HCT116 (cell line): Measurements from ENCODE around the gene TMEM100. TPM values are rescaled to one million over a fixed set of nuclear protein-coding genes. Genes with fewer than 3 reads are reported as not detected.

Experiments
- ATAC-seq: fragments of 200-7000 bp; cut with Tn5 transposase; 2 replicates; pipeline ENCODE4 v1.9.1; 2020; ENCODE audit warnings: mild to moderate bottlenecking, moderate library complexity
- BruUV-seq: library from RNA; stranded (reverse); fragments of 400-500 nt; replicated peaks from 2 replicates; lab custom pipeline; 2021; lab: Mats Ljungman, UMichigan
- CTCF ChIA-PET: fragments of 300-600 bp; sonication (Branson Sonifier 250); formaldehyde crosslinking; loops from one replicate; lab custom pipeline; 2021; ENCODE audit warnings: antibody characterized with exemption; lab: Charles Lee
- POLR2A ChIA-PET: fragments of 300-600, 350-600 bp; sonication (Branson Sonifier 250); formaldehyde crosslinking; loops from one replicate; lab custom pipeline; 2021; ENCODE audit warnings: antibody characterized with exemption; lab: Charles Lee
- RAD21 ChIA-PET, 2 experiments: fragments of 300-600 bp; sonication (Branson Sonifier 250); formaldehyde crosslinking; loops; one replicate each; lab custom pipeline; 2023; ENCODE audit warnings: low total read pairs in 2 of 2; ENCODE audit not compliant: uncharacterized antibody in 2 of 2, unreplicated experiment in 2 of 2, low non-redundant PET in 1 of 2; lab: Charles Lee
- DNase-seq: peaks from one replicate; pipeline ENCODE4 v3.0.0-alpha.2; 2010; ENCODE audit warnings: low read depth, low spot score
- H2AFZ ChIP-seq: fragments of 200-600 bp; shearing (Covaris generic), sonication (generic); 2 replicates; pipeline ENCODE4 v1.6.1; 2017; ENCODE audit warnings: low read depth, mixed run types, mixed read lengths, antibody characterized with exemption, low read length; ENCODE audit not compliant: poor library complexity, severe bottlenecking
- H3K27ac ChIP-seq: 2 replicates; pipeline ENCODE4 v1.5.1; 2012; ENCODE audit warnings: low read depth, low read length
- H3K27me3 ChIP-seq: fragments of 200-600 bp; sonication (generic); 2 replicates; pipeline ENCODE4 v1.6.1; 2016; ENCODE audit warnings: mixed run types, low read length, mixed read lengths; ENCODE audit not compliant: insufficient read depth
- H3K36me3 ChIP-seq, 2 experiments: fragments of 200-500 bp in 1 of 2; fragments of 200-600 bp in 1 of 2; sonication (Bioruptor generic) in 1 of 2; sonication (generic) in 1 of 2; 2 replicates each; pipeline versions ENCODE4 v1.5.1 to v1.6.1; 2014 to 2016; ENCODE audit warnings: low read length in 2 of 2, inconsistent platforms in 1 of 2, mixed read lengths in 1 of 2, mixed run types in 1 of 2; ENCODE audit not compliant: insufficient read depth in 2 of 2, control insufficient read depth in 1 of 2
- H3K4me1 ChIP-seq, 2 experiments: fragments of 200-600 bp in 1 of 2; sonication (generic) in 1 of 2; 2 replicates each; pipeline versions ENCODE4 v1.5.1 to v1.6.1; 2012 to 2017; ENCODE audit warnings: low read length in 2 of 2, inconsistent platforms in 1 of 2, mild to moderate bottlenecking in 1 of 2, mixed read lengths in 1 of 2, mixed run types in 1 of 2, moderate library complexity in 1 of 2; ENCODE audit not compliant: insufficient read depth in 2 of 2, control insufficient read depth in 1 of 2
- H3K4me2 ChIP-seq: fragments of 200-600 bp; sonication (generic); 2 replicates; pipeline ENCODE4 v1.6.1; 2017; ENCODE audit warnings: mixed run types, low read length, mixed read lengths
- H3K4me3 ChIP-seq, 2 experiments: fragments of 200-600 bp in 1 of 2; sonication (generic) in 1 of 2; replicated peaks in 1 of 2; 2 replicates each; pipeline ENCODE4 v1.5.1; 2011 to 2016; ENCODE audit warnings: low read length in 2 of 2, control low read depth in 1 of 2, low read depth in 1 of 2, mild to moderate bottlenecking in 1 of 2, mixed read lengths in 1 of 2, mixed run types in 1 of 2
- H3K79me2 ChIP-seq: fragments of 200-600 bp; sonication (generic); 2 replicates; pipeline ENCODE4 v1.6.1; 2017; ENCODE audit warnings: mild to moderate bottlenecking, mixed run types, low read length, moderate library complexity, mixed read lengths; ENCODE audit not compliant: insufficient read depth
- H3K9ac ChIP-seq: fragments of 200-600 bp; sonication (generic); 2 replicates; pipeline ENCODE4 v1.6.1; 2016; ENCODE audit warnings: low read length, mixed read lengths
- H3K9me2 ChIP-seq: fragments of 200-600 bp; sonication (generic), shearing (Covaris generic); 2 replicates; pipeline ENCODE4 v1.6.1; 2017; ENCODE audit warnings: mixed run types, mild to moderate bottlenecking, moderate library complexity; ENCODE audit not compliant: insufficient read depth
- H3K9me3 ChIP-seq, 2 experiments: fragments of 200-500 bp in 1 of 2; fragments of 200-600 bp in 1 of 2; sonication (Bioruptor generic) in 1 of 2; sonication (generic) in 1 of 2; 2 replicates each; pipeline ENCODE4 v1.6.1; 2014 to 2017; ENCODE audit warnings: low read length in 2 of 2, mixed read lengths in 2 of 2, inconsistent platforms in 1 of 2, low read depth in 1 of 2, mild to moderate bottlenecking in 1 of 2, mixed run types in 1 of 2, moderate library complexity in 1 of 2; ENCODE audit not compliant: control insufficient read depth in 1 of 2, insufficient read depth in 1 of 2
- H4K20me1 ChIP-seq: fragments of 200-600 bp; sonication (generic), shearing (Covaris generic); 2 replicates; pipeline ENCODE4 v1.6.1; 2017; ENCODE audit warnings: mixed run types, mild to moderate bottlenecking, moderate library complexity; ENCODE audit not compliant: insufficient read depth
- CBX3 ChIP-seq: IDR thresholded peaks from 2 replicates; pipeline ENCODE4 v1.6.1; 2012; ENCODE audit warnings: low read depth
- POLR2AphosphoS5 ChIP-seq: IDR thresholded peaks from 2 replicates; pipeline ENCODE4 v1.6.1; 2011; ENCODE audit warnings: mild to moderate bottlenecking, low read depth, low read length, moderate library complexity
- SIN3A ChIP-seq: IDR thresholded peaks from 2 replicates; pipeline ENCODE4 v1.6.1; 2012; ENCODE audit warnings: low read depth
- SP1 ChIP-seq: IDR thresholded peaks from 2 replicates; pipeline ENCODE4 v1.6.1; 2012; ENCODE audit warnings: low read depth
- SRF ChIP-seq: IDR thresholded peaks from 2 replicates; pipeline ENCODE4 v1.6.1; 2012; ENCODE audit warnings: low read depth
- YY1 ChIP-seq: IDR thresholded peaks from 2 replicates; pipeline ENCODE4 v1.6.1; 2011; ENCODE audit warnings: low read length, low read depth, moderate library complexity, mild to moderate bottlenecking; ENCODE audit not compliant: insufficient replicate concordance; ENCODE audit errors: extremely low read depth
- intact Hi-C: fragments of 100-400 bp; cut with micrococcal nuclease; formaldehyde crosslinking; loops from 2 replicates; pipeline ENCODE4 v1.10.0; 2022
- total RNA-seq: library from RNA; stranded (reverse); gene quantifications from one replicate; pipeline ENCODE4 v1.2.1, GENCODE V29; 2021; ENCODE audit not compliant: unreplicated experiment
- TF ChIP-seq, protein P1 (sequence below): IDR thresholded peaks from 2 replicates; pipeline ENCODE4 v1.6.1; 2011; ENCODE audit warnings: mild to moderate bottlenecking, low read length, moderate library complexity; ENCODE audit not compliant: insufficient replicate concordance; ENCODE audit errors: extremely low read depth

TMEM100 gene
- total RNA-seq, 1 experiment from 2014 or later = not detected

DNA sequence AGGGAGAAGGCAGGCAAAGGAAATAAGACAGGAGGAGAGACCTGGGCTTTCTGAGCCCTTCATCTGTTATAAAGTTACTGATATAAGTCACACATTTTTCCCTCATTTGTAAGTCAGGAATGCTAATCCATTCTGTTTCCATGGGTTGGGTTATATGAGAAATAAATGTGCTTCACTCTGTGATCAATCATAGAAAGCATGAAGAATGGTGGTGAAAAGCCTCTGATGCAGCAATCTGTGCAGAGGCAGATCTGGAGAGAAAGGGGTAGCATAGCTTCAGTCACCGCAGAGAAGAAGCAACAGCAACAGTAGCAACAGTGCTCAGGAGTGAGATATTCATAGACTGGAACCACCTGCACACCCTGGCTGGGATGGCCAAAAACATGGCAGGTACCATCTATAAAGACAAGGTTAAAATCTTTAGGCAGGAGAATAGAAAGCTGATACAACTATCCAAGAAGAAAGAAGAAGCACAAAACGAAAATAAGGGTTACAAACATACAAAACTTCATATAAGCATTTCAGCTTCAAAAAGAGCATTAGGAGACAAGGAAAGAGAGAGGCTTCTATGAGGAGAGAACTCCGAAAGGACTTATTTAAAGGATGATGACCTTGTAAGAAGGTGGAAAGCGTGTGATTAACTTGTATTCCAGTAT is 41.9 kb downstream of the TMEM100 start:
- H3K9me2 ChIP-seq = no peaks in the 10 kb centered on the region
- H3K27ac ChIP-seq = no peak overlapping the region
- no peak overlapping the region for H3K9ac ChIP-seq
- H2AFZ ChIP-seq = no peak overlapping the region
- no TSS peak for BruUV-seq
- peaks cover 81% of the 10 kb centered on the region for H3K27me3 ChIP-seq
- TF ChIP-seq, protein P1, sequence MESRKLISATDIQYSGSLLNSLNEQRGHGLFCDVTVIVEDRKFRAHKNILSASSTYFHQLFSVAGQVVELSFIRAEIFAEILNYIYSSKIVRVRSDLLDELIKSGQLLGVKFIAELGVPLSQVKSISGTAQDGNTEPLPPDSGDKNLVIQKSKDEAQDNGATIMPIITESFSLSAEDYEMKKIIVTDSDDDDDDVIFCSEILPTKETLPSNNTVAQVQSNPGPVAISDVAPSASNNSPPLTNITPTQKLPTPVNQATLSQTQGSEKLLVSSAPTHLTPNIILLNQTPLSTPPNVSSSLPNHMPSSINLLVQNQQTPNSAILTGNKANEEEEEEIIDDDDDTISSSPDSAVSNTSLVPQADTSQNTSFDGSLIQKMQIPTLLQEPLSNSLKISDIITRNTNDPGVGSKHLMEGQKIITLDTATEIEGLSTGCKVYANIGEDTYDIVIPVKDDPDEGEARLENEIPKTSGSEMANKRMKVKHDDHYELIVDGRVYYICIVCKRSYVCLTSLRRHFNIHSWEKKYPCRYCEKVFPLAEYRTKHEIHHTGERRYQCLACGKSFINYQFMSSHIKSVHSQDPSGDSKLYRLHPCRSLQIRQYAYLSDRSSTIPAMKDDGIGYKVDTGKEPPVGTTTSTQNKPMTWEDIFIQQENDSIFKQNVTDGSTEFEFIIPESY = no peak
- no peak for TF ChIP-seq YY1
- H4K20me1 ChIP-seq = no peaks in the 10 kb centered on the region
- ChIA-PET CTCF (no interaction called here), RAD21 (no interaction called here), POLR2A (no interaction called here)
- intact Hi-C loops = no loop called here
- no peak overlapping the region for H3K4me3 ChIP-seq
- H3K9me3 ChIP-seq = no peaks in the 10 kb centered on the region
- no peaks in the 10 kb centered on the region for H3K79me2 ChIP-seq
- ATAC-seq (no peak), DNase-seq (no peak)
- H3K36me3 ChIP-seq = no peaks in the 10 kb centered on the region
- no peaks in the 10 kb centered on the region for H3K4me1 ChIP-seq
- H3K4me2 ChIP-seq = no peak overlapping the region

- H3K27me3 ChIP-seq = peaks cover 71% of the 10 kb centered on the region
- H4K20me1 ChIP-seq = no peaks in the 10 kb centered on the region
- ATAC-seq (no peak), DNase-seq (no peak)
- no peaks in the 10 kb centered on the region for H3K9me2 ChIP-seq
- TF ChIP-seq SRF (no peak), SP1 (no peak), SIN3A (no peak), CBX3 (no peak), POLR2AphosphoS5 (no peak)
- intact Hi-C loops = no loop called here
- no peak overlapping the region for H3K4me2 ChIP-seq
- ChIA-PET RAD21 (no interaction called here), POLR2A (no interaction called here), CTCF (interaction anchor here (1.4 kb wide), 1 partner anchor 41 kb away, joined by 3 read pairs; no protein-coding TSS in a partner anchor)
- BruUV-seq = no TSS peak
- no peaks in the 10 kb centered on the region for H3K36me3 ChIP-seq
- no peaks in the 10 kb centered on the region for H3K4me1 ChIP-seq
- H3K79me2 ChIP-seq = no peaks in the 10 kb centered on the region
- H3K27ac ChIP-seq = no peak overlapping the region
- no peaks in the 10 kb centered on the region for H3K9me3 ChIP-seq
- no peak overlapping the region for H3K9ac ChIP-seq
- no peak overlapping the region for H2AFZ ChIP-seq
- H3K4me3 ChIP-seq = no peak overlapping the region
Observed at GRCh38 chr17:55677446-55677845, 45.2 kb downstream of the TMEM100 start.
